Stimulated activated CD8-positive, alpha-beta memory T cell treated with anti-CD3 and anti-CD28 coated beads, Interleukin-12 subunit alpha, Interleukin-12 subunit beta, amount 100 ng/mL, for 24 hours (primary cell): ENCODE results near the gene SLC5A12.
"Not testable (repeated sequence)": the region's sequence is repeated elsewhere in the genome, so short reads cannot be mapped to it uniquely, and the experiment has no call there.

Experiments
- DNase-seq: peaks from one replicate; pipeline ENCODE4 v3.0.0-alpha.2; 2020; ENCODE audit errors: extremely low read depth

Gene SLC5A12

DNA sequence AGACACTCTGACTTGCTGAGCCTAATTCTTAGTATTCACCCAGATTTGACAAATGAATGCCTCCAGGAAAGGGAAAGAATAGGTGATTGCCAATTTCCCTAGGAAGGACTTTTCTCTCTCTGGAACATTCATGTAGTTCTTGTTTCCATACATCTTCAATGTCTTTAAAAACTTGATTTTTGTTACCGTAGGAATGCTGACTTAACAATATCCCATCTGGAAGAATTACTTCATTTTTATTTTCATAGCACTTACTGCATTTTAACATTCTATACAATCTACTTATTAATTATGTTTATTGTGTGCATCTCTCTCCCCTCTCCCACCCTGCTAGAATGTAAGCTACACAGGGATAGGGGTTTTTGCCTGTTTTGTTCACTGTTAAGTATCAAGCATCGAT lies 66.6 kb downstream of the SLC5A12 start:
- DNase-seq: no peak

DNA sequence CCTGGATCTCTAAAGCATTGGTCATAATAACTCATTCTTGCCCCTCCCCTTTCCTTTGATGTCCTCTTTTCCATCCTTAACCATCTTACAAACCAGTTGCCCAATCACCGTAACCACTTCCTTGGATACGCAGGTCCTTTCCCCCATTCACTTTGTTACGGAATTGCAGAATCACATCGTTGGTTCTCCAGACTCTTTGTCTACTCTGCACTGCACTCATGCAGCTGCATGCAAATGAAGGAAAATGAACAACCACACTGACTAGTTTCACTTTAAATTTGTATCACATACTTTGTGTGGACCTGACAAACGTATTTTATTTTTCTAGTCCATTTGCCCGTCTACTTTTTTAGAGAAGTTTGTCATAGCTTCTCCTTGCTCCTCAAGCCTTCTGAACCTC lies 69.9 kb downstream of the SLC5A12 start:
- DNase-seq: no peak

DNA sequence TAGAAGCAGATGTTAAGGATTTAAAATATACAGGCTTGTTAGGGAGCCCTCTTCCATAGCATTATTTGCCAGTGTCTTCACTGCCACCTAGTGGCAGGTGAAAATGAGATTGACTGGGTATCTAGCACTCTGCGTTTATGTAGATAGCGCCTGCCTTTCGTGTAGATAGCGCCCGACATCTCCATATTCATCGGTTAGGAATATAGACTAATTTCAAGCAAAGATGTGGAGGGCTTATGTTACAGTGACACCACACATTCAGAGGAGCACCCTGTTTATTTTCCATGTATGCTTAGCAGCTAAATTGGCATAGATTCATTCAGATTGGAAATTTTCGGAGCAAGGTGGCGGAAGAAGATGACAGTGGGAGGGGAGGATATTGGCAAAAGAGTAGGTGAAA lies 72.0 kb downstream of the SLC5A12 start:
- DNase-seq: no peak

DNA sequence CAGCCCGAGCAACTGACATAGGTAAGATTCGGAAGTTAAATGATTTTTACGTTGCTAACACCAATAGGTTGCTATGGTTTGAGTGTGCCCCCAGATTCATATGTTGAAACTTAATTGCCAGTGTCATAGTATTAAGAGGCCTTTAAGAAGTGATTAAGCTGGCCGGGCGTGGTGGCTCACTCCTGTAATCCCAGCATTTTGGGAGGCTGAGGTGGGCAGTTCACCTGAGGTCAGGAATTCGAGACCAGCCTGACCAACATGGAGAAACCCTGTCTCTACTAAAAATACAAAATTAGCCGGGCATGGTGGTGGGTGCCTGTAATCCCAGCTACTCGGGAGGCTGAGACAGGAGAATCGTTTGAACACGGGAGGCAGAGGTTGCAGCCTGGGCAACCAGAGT lies 78.5 kb downstream of the SLC5A12 start:
- DNase-seq: not testable (repeated sequence)

DNA sequence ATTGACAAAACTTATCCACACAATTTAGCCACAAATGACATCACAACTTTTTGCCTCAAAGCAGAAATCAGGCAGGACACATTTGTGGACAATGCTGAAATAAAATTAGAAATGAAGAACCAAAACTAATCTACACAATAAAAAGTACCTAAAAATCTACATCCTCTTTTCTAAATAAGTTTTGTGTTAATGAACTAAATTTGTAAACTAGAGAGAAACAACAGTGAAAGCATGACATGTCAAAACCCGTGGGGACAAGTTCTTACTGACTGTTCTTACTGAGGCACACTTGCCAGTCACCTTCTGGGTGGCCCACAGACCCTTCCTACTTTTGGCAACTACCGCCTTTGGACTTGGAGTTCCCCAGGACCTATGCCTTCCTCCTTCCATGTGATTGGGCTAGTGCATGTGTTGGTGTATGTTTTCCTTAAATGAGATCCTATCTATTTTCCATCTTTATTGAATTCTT lies 89.1 kb downstream of the SLC5A12 start:
- DNase-seq: no peak

DNA sequence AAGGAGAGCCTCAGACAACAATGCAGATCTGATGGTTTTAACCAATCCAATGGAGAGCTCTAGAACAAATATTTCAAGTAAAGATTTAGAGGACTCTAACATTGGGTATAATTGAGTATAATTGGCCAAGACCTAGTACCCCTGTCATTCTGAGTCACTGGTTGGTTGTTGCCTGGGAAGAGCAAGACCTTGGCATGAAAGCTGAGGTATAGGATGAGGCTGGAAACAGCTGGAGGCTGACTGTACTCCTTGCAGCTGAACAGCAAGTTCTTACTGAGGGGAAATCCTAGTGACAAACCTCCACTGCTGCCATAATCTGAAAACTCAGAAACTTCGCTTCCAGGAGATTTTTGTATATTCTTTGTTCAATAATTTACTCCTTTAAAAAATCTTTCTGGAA lies 95.5 kb downstream of the SLC5A12 start:
- no peak for DNase-seq

DNA sequence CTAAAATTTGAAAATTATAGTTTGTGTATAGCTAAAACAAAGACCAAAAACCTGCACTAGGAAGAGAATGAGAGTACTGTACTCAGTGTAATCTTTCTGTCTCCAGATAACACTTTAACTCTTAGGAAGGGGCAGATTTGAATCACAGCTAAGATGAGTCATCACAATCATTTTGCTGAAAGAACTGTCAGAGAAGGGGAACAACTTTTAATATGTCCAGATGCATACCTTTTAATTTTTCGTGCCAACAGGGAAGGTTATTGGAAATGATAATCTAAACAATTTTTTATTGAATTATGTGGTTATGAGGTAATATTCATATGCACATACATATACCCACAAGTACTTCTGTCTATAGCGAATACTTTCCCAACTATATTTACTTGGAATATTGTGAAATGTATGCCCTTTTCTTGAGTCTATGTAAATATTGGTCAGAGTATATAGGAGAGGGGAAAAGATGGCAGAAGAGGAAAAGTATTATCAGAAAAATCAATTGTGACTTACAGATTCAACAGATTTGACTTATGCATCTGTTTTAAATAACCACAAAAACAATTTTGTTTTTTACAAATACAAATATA lies 98.7 kb downstream of the SLC5A12 start:
- DNase-seq: no peak

DNA sequence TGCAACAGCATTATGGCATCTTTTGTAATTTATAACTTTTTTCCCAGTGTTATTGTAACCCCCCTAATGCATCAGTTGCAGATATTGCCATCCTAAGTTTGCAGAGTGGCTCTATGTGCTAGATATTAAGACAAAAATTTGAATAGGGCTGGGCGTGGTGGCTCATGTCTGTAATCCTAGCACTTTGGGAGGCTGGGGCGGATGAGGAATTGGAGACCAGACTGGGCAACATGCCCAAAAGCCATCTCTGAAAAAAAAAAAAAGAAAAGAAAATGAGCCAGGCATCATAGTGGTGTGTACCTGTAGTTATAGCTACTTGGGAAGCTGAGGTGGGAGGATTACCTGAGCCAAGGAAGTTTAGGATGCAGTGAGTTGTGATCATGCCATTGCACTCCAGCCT lies 99.7 kb downstream of the SLC5A12 start:
- no peak for DNase-seq

DNA sequence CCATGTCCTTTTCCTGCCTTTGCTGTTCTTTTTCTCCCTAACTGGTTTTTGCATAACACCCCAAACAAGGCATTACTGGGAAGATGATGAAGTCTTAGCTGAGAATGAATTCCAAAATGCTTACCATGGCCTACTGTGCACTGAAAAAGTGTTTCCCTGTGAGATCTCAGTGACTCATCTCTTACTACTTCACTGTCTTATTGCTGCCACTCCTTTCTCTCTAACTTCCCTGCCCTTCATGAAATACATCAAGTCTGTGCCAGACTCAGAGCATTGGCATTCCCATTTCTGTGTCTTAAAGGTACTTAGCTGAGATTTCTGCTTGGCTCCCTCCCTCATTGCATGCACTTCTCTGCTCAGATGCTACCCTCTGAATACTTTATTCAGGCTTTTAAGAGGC lies 100.7 kb downstream of the SLC5A12 start:
- DNase-seq: no peak

DNA sequence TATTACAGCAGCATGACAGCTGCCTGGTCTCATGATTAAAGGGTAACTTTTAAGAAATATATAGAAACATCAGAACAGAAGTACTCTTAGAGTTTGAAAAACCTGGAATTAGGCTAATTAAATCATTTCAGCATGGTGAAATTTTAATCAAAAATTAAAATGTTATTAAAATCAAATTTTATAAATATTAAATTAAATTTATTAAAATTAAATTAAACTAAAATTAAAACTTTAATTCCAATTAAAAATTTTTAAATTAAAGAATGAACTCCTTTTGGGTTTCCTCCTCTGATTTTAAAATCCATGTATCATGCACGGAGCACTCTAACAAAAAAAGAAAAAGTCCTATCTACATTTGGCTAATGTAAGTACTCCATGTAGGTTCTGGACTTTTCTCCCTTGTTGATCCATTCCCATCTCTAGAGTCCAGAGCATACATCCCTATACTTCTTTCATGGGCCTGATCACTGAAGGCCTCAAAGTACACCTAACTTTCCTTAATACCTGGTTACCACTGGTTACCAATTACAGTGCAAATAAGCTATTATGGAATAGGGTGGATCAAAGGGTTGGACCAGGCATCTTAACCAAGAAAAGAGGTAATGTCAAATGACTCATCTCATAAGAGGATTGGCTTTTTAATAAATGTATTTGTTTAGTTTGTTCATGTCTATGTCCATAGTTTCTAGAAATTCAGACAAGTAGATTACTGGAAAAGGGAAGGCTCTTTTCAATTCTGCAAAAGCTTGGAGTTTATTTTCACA lies 101.4 kb downstream of the SLC5A12 start:
- DNase-seq: no peak

DNA sequence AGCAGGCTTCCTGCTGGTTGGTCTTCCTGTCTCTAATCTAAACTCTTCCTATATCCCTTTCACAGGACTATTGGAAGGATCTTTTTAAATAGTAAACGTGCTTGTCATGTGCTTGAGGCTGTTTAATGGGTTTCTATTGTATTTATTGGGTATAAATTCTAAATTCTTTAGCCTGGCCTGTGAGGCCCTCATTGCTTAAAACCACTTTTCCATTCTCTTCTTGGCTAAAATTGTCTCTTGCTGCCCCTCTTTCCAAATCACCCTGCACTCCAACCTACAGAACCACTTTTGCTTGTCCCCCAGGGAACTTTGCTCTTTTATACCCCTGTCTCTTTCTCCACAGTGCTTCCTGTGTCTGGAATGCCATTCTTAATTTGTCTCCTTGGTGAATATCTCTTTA lies 103.4 kb downstream of the SLC5A12 start:
- no peak for DNase-seq
